GM12878 (cell line): ENCODE measurements around the gene NEK8. TPM values are rescaled to one million over a fixed set of nuclear protein-coding genes. Genes with fewer than 3 reads are reported as not detected.

ENCODE experiments used
- BACH1 ChIP-seq: fragments of 450-650 bp; IDR thresholded peaks from 2 replicates; pipeline ENCODE4 v1.6.1; 2017; ENCODE audit warnings: mild to moderate bottlenecking, borderline replicate concordance
- BMI1 ChIP-seq: fragments of 450-650 bp; IDR thresholded peaks from 2 replicates; pipeline ENCODE4 v1.6.1; 2016; ENCODE audit warnings: mild to moderate bottlenecking, moderate library complexity, borderline replicate concordance
- ETV6 ChIP-seq, 2 experiments: fragments of 450-650 bp in 1 of 2; IDR thresholded peaks in 1 of 2; conservative IDR thresholded peaks in 1 of 2; 2 replicates each; pipeline ENCODE4 v1.6.1; 2014; ENCODE audit warnings: antibody characterized with exemption in 1 of 2, borderline replicate concordance in 1 of 2, low read depth in 1 of 2, mild to moderate bottlenecking in 1 of 2, moderate library complexity in 1 of 2
- MTA3 ChIP-seq: IDR thresholded peaks from 2 replicates; pipeline ENCODE4 v1.6.1; 2012; ENCODE audit warnings: low read length, inconsistent platforms, borderline replicate concordance
- POLR2A ChIP-seq: IDR thresholded peaks from 2 replicates; pipeline ENCODE4 v1.6.1; 2011; ENCODE audit warnings: low read depth, mild to moderate bottlenecking, low read length
- POU2F2 ChIP-seq: IDR thresholded peaks from 3 replicates; pipeline ENCODE4 v1.6.1; 2011; ENCODE audit warnings: low read depth, mild to moderate bottlenecking, low read length, borderline replicate concordance
- SMC3 ChIP-seq: IDR thresholded peaks from 2 replicates; pipeline ENCODE4 v1.6.1; 2011; ENCODE audit warnings: low read length, improper control_type of control experiment, borderline replicate concordance
- SREBF1 ChIP-seq: IDR thresholded peaks from 2 replicates; pipeline ENCODE4 v1.6.1; 2012; ENCODE audit warnings: mild to moderate bottlenecking, low read length
- SUZ12 ChIP-seq: fragments of 200-600 bp; sonication (generic); IDR thresholded peaks from one replicate; pipeline ENCODE4 v1.6.1; 2018; ENCODE audit warnings: antibody characterized with exemption, mild to moderate bottlenecking; ENCODE audit not compliant: unreplicated experiment
- YBX1 ChIP-seq: fragments of 450-650 bp; IDR thresholded peaks from 2 replicates; pipeline ENCODE4 v1.6.1; 2016; ENCODE audit warnings: antibody characterized with exemption
- ZSCAN29 ChIP-seq: fragments of 450-650 bp; IDR thresholded peaks from 2 replicates; pipeline ENCODE4 v1.6.1; 2017; ENCODE audit warnings: mild to moderate bottlenecking, moderate library complexity
- polyA plus RNA-seq, 11 experiments: library from polyadenylated mRNA; depleted of rRNA in 4 of 11; unstranded in 6 of 11; stranded (reverse) in 5 of 11; fragments of >200 nt; fragmentation: Nextera tagmentation in 4 of 11; fragmentation: Illumina TruSeq in 1 of 11; extraction: Ambion mirVana in 4 of 11; extraction: Trizol in 1 of 11; gene quantifications; 1 replicate in 1 of 11; 2 replicates in 10 of 11; pipeline versions ENCODE4 v1.2.1 to v1.2.3, GENCODE V29; 2011 to 2016; ENCODE audit warnings: inconsistent platforms in 2 of 11, missing spikeins in 2 of 11, low read depth in 1 of 11
- total RNA-seq, 4 experiments: library from RNA; depleted of rRNA in 3 of 4; stranded (reverse); fragments of >200 nt in 3 of 4; fragmentation: Illumina TruSeq in 1 of 4; extraction: Trizol in 1 of 4; gene quantifications; 2 replicates each; pipeline versions ENCODE4 v1.2.1 to v1.2.3, GENCODE V29; 2013 to 2021
- TF ChIP-seq, protein P1 (sequence below): fragments of 450-650 bp; IDR thresholded peaks from 2 replicates; pipeline ENCODE4 v1.6.1; 2017; ENCODE audit warnings: mild to moderate bottlenecking, moderate library complexity
- TF ChIP-seq, protein P2 (sequence below), 3 experiments: IDR thresholded peaks in 2 of 3; conservative IDR thresholded peaks in 1 of 3; 2 replicates each; pipeline ENCODE4 v1.5.1; 2011; ENCODE audit warnings: low read depth in 3 of 3, low read length in 3 of 3, mild to moderate bottlenecking in 3 of 3, control low read depth in 2 of 3, moderate library complexity in 2 of 3, inconsistent platforms in 1 of 3, mixed read lengths in 1 of 3; ENCODE audit not compliant: control insufficient read depth in 2 of 3, insufficient read depth in 1 of 3; ENCODE audit errors: extremely low read depth in 1 of 3
- TF ChIP-seq, protein P3 (sequence below): IDR thresholded peaks from 2 replicates; pipeline ENCODE4 v1.6.1; 2011; ENCODE audit warnings: borderline replicate concordance, low read depth, mild to moderate bottlenecking, moderate library complexity, low read length; ENCODE audit not compliant: insufficient read depth, poor library complexity, severe bottlenecking
- TF ChIP-seq, protein P4 (sequence below): IDR thresholded peaks from 2 replicates; pipeline ENCODE4 v1.6.1; 2012; ENCODE audit warnings: low read length, inconsistent platforms
- TF ChIP-seq, protein P5 (sequence below): fragments of 450-650 bp; IDR thresholded peaks from 2 replicates; pipeline ENCODE4 v1.6.1; 2018; ENCODE audit warnings: mild to moderate bottlenecking, low read depth, moderate library complexity; ENCODE audit not compliant: partially characterized antibody

NEK8 gene
- total and polyA plus RNA-seq, 10 of the 15 experiments (the other 5 are each of a cell fraction or from before 2014, with no cell fraction given) = 2.3 to 14.3 (median 9.4) TPM

DNA sequence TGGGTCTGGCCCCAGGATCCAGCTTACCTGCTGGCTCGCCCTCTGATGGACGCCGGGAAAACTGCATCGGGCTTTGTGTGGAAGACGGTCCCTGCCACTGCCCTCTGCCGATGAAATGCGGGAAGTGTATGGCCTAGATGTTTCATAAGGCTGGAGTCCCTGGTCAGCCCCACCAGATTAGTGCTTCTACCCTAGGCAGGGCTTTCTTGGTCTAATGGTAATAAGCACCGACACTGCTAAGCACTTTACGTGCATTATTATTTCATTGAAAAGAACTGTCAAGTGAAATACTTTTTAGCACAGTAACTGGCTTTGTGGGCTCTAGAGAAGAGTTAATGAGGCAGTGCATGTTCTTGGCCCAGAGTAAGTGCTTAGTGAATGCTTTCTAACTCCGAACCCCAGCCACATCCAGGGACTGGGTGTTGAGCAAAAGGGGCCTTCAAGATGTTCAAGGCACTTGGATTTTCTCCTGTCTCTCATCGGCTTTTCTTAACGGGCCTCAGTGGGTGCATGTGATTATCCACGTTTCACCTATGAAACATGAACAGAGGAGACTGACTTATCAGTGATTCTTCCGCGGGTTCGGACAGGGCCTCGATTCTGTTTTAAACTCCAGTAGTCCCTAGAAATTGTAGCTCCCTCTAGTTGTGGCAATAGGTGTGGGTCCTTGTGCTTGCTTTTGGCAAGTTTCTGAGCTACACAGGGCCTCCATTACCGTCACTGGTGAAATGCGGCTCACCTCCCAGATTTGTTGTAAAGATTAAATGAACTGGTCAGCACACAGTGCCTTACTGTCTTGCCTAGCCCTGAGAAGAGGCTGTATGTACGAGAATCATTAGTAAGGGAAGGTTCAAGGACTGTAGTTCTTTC, 21.8 kb downstream of the NEK8 start (continued):
- peak; percentile 69; the same call in 1 of the 3 replicates for TF ChIP-seq POU2F2
- peak; percentile 99 for TF ChIP-seq SMC3
- TF ChIP-seq, protein P1, sequence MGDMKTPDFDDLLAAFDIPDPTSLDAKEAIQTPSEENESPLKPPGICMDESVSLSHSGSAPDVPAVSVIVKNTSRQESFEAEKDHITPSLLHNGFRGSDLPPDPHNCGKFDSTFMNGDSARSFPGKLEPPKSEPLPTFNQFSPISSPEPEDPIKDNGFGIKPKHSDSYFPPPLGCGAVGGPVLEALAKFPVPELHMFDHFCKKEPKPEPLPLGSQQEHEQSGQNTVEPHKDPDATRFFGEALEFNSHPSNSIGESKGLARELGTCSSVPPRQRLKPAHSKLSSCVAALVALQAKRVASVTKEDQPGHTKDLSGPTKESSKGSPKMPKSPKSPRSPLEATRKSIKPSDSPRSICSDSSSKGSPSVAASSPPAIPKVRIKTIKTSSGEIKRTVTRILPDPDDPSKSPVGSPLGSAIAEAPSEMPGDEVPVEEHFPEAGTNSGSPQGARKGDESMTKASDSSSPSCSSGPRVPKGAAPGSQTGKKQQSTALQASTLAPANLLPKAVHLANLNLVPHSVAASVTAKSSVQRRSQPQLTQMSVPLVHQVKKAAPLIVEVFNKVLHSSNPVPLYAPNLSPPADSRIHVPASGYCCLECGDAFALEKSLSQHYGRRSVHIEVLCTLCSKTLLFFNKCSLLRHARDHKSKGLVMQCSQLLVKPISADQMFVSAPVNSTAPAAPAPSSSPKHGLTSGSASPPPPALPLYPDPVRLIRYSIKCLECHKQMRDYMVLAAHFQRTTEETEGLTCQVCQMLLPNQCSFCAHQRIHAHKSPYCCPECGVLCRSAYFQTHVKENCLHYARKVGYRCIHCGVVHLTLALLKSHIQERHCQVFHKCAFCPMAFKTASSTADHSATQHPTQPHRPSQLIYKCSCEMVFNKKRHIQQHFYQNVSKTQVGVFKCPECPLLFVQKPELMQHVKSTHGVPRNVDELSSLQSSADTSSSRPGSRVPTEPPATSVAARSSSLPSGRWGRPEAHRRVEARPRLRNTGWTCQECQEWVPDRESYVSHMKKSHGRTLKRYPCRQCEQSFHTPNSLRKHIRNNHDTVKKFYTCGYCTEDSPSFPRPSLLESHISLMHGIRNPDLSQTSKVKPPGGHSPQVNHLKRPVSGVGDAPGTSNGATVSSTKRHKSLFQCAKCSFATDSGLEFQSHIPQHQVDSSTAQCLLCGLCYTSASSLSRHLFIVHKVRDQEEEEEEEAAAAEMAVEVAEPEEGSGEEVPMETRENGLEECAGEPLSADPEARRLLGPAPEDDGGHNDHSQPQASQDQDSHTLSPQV = peak; percentile 78; the same call in 1 of the 2 replicates
- no peak for TF ChIP-seq ETV6 (conservative IDR thresholded peaks at IDR 0.05 in 1 of 2, IDR thresholded peaks at IDR 0.05 in 1 of 2; ENCODE audit: borderline replicate concordance in 1 of 2, low read depth in 1 of 2)
- no peak for TF ChIP-seq SUZ12
- no peak for TF ChIP-seq ZSCAN29
- TF ChIP-seq, protein P2, sequence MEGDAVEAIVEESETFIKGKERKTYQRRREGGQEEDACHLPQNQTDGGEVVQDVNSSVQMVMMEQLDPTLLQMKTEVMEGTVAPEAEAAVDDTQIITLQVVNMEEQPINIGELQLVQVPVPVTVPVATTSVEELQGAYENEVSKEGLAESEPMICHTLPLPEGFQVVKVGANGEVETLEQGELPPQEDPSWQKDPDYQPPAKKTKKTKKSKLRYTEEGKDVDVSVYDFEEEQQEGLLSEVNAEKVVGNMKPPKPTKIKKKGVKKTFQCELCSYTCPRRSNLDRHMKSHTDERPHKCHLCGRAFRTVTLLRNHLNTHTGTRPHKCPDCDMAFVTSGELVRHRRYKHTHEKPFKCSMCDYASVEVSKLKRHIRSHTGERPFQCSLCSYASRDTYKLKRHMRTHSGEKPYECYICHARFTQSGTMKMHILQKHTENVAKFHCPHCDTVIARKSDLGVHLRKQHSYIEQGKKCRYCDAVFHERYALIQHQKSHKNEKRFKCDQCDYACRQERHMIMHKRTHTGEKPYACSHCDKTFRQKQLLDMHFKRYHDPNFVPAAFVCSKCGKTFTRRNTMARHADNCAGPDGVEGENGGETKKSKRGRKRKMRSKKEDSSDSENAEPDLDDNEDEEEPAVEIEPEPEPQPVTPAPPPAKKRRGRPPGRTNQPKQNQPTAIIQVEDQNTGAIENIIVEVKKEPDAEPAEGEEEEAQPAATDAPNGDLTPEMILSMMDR (IDR thresholded peaks at IDR 0.05 in 2 of 3, conservative IDR thresholded peaks at IDR 0.05 in 1 of 3; ENCODE audit: control insufficient read depth in 2 of 3, extremely low read depth in 1 of 3, insufficient read depth in 1 of 3, low read depth in 3 of 3, low read length in 3 of 3) = peak; percentile 100; a peak in 5 of 6 replicates
- 0 out of 2 replicates have a peak, but pooled peaks have one; percentile 13 for TF ChIP-seq BACH1
- TF ChIP-seq MTA3 = 0 out of 2 replicates have a peak, but pooled peaks have one; percentile 27
- TF ChIP-seq, protein P3, sequence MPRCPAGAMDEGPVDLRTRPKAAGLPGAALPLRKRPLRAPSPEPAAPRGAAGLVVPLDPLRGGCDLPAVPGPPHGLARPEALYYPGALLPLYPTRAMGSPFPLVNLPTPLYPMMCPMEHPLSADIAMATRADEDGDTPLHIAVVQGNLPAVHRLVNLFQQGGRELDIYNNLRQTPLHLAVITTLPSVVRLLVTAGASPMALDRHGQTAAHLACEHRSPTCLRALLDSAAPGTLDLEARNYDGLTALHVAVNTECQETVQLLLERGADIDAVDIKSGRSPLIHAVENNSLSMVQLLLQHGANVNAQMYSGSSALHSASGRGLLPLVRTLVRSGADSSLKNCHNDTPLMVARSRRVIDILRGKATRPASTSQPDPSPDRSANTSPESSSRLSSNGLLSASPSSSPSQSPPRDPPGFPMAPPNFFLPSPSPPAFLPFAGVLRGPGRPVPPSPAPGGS = peak; percentile 55
- TF ChIP-seq POLR2A = peak; percentile 78
- no peak for TF ChIP-seq YBX1
- TF ChIP-seq BMI1 = no peak
- TF ChIP-seq SREBF1 = no peak
- TF ChIP-seq, protein P4, sequence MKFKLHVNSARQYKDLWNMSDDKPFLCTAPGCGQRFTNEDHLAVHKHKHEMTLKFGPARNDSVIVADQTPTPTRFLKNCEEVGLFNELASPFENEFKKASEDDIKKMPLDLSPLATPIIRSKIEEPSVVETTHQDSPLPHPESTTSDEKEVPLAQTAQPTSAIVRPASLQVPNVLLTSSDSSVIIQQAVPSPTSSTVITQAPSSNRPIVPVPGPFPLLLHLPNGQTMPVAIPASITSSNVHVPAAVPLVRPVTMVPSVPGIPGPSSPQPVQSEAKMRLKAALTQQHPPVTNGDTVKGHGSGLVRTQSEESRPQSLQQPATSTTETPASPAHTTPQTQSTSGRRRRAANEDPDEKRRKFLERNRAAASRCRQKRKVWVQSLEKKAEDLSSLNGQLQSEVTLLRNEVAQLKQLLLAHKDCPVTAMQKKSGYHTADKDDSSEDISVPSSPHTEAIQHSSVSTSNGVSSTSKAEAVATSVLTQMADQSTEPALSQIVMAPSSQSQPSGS = peak; percentile 1; the same call in 1 of the 2 replicates
- TF ChIP-seq, protein P5, sequence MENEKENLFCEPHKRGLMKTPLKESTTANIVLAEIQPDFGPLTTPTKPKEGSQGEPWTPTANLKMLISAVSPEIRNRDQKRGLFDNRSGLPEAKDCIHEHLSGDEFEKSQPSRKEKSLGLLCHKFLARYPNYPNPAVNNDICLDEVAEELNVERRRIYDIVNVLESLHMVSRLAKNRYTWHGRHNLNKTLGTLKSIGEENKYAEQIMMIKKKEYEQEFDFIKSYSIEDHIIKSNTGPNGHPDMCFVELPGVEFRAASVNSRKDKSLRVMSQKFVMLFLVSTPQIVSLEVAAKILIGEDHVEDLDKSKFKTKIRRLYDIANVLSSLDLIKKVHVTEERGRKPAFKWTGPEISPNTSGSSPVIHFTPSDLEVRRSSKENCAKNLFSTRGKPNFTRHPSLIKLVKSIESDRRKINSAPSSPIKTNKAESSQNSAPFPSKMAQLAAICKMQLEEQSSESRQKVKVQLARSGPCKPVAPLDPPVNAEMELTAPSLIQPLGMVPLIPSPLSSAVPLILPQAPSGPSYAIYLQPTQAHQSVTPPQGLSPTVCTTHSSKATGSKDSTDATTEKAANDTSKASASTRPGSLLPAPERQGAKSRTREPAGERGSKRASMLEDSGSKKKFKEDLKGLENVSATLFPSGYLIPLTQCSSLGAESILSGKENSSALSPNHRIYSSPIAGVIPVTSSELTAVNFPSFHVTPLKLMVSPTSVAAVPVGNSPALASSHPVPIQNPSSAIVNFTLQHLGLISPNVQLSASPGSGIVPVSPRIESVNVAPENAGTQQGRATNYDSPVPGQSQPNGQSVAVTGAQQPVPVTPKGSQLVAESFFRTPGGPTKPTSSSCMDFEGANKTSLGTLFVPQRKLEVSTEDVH = no peak
- TF ChIP-seq, all 136 proteins: peak for 38
